CD8-positive, alpha-beta memory T cell (primary cell): Measurements from ENCODE around the gene DPPA5. TPM values are rescaled to one million over a fixed set of nuclear protein-coding genes. Genes with fewer than 3 reads are reported as not detected.
"Not testable (repeated sequence)": the region's sequence is repeated elsewhere in the genome, so short reads cannot be mapped to it uniquely, and the experiment has no call there.

Experiments used
- CTCF ChIA-PET: fragments of 350-600 bp; sonication (Branson Sonifier 250); formaldehyde crosslinking; loops from one replicate; lab custom pipeline; 2021; ENCODE audit warnings: antibody characterized with exemption; lab: Charles Lee
- POLR2A ChIA-PET: fragments of 350-600 bp; sonication (Branson Sonifier 250); formaldehyde crosslinking; loops from one replicate; lab custom pipeline; 2021; ENCODE audit warnings: antibody characterized with exemption; lab: Charles Lee
- DNase-seq, 5 donors: peaks; one replicate each; pipeline versions ENCODE4 v3.0.0 to v3.0.0-alpha.2; 2020 to 2022; ENCODE audit warnings: mixed read lengths in 1 of 5
- H3K27ac ChIP-seq: one replicate; pipeline ENCODE4 v1.7.0; 2013; ENCODE audit warnings: low read depth, mild to moderate bottlenecking, low read length, moderate library complexity
- H3K27me3 ChIP-seq: 2 replicates; pipeline ENCODE4 v1.7.0; 2013; ENCODE audit warnings: low read length, mild to moderate bottlenecking; ENCODE audit not compliant: insufficient read depth, poor library complexity, severe bottlenecking
- H3K36me3 ChIP-seq: 2 replicates; pipeline ENCODE4 v1.7.0; 2013; ENCODE audit warnings: mild to moderate bottlenecking, low read length, moderate library complexity; ENCODE audit not compliant: insufficient read depth
- H3K4me1 ChIP-seq: 2 replicates; pipeline ENCODE4 v1.7.0; 2013; ENCODE audit warnings: mild to moderate bottlenecking, low read length, moderate library complexity; ENCODE audit not compliant: insufficient read depth
- H3K4me3 ChIP-seq: 2 replicates; pipeline ENCODE4 v1.7.0; 2013; ENCODE audit warnings: mild to moderate bottlenecking, low read length
- H3K9me3 ChIP-seq: 2 replicates; pipeline ENCODE4 v1.7.0; 2013; ENCODE audit warnings: mild to moderate bottlenecking, low read length
- H3K27ac Mint-ChIP-seq, 8 donors: one replicate each; pipeline ENCODE4 v1.8.0; 2020 to 2021; ENCODE audit warnings: mixed read lengths in 8 of 8, mild to moderate bottlenecking in 6 of 8, inconsistent platforms in 3 of 8, moderate library complexity in 3 of 8
- H3K27me3 Mint-ChIP-seq, 2 donors: one replicate each; pipeline ENCODE4 v1.8.0; 2020 to 2021; ENCODE audit warnings: mixed read lengths in 2 of 2, mild to moderate bottlenecking in 1 of 2, moderate library complexity in 1 of 2
- H3K36me3 Mint-ChIP-seq, 3 donors: one replicate each; pipeline ENCODE4 v1.8.0; 2020 to 2021; ENCODE audit warnings: mixed read lengths in 3 of 3, inconsistent platforms in 1 of 3, mild to moderate bottlenecking in 1 of 3
- H3K4me1 Mint-ChIP-seq, 3 donors: one replicate each; pipeline ENCODE4 v1.8.0; 2020 to 2021; ENCODE audit warnings: mixed read lengths in 3 of 3, inconsistent platforms in 1 of 3, mild to moderate bottlenecking in 1 of 3
- H3K4me3 Mint-ChIP-seq, 7 donors: one replicate each; pipeline ENCODE4 v1.8.0; 2020 to 2021; ENCODE audit warnings: mixed read lengths in 7 of 7, mild to moderate bottlenecking in 6 of 7, moderate library complexity in 4 of 7, inconsistent platforms in 2 of 7
- H3K9me3 Mint-ChIP-seq, 5 donors: one replicate each; pipeline ENCODE4 v1.8.0; 2020 to 2022; ENCODE audit warnings: mixed read lengths in 5 of 5, mild to moderate bottlenecking in 3 of 5, moderate library complexity in 2 of 5, inconsistent platforms in 1 of 5
- polyA plus RNA-seq: library from polyadenylated mRNA; unstranded; fragments of 300-500 nt; fragmentation: Illumina TruSeq; gene quantifications from one replicate; pipeline ENCODE4 v1.2.3, GENCODE V29; 2021
- total RNA-seq, 2 experiments: library from RNA; stranded (reverse); gene quantifications; one replicate each; pipeline ENCODE4 v1.2.3, GENCODE V29; 2021

Gene DPPA5
- total and polyA plus RNA-seq, 3 experiments from 2014 or later: not detected

DNA sequence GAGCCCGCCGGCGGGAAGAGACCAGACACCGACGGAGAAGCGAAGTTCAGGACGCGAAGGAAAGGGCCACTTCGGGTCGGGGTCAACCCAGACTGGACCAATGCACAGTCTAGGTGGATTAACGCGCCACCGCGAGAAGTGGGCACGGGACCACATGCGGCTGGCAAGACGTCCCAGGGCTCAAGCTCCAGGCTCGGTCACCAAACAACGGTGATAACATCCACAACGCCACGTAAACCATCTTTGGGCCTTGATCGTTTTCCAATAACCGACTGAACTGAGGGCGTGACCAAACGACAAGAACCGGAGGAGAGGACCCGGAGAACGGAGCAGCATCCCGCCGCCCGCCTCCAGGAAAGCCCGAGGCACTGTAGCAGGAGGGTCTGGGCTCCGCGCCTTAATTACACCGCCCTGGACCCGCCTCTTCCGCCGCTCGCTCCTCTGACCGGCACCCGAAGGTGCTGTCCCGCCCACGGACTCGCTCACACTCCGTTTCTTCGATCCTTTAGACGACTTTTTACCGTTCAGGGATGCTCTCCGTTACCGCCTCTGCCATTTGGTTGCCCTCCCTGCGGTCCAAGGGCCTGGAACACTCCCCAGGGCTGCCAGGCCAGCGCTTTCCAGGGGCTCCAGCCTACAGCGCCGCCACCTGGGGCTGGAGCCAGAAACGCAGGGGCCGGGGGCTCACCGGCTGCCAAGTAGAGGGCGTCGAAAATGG is 44.1 kb downstream of the DPPA5 start:
- CTCF ChIA-PET: interaction anchor here (0.9 to 1.1 kb wide), 2 partner anchors 21 to 44 kb away, joined by 3 to 4 read pairs; no protein-coding TSS in a partner anchor
- peak; percentile 25 to 60 (median 35) for DNase-seq
- peaks cover 13 to 15% of the 10 kb centered on the region in 2 donors for H3K27me3 Mint-ChIP-seq
- peak overlapping the region; percentile 22 to 96 (median 83) for H3K27ac Mint-ChIP-seq
- H3K4me1 ChIP-seq: peaks cover 5% of the 10 kb centered on the region
- H3K9me3 ChIP-seq: no peaks in the 10 kb centered on the region
- H3K36me3 Mint-ChIP-seq: peaks cover 2 to 10% (median 4%) of the 10 kb centered on the region in 3 donors
- peak overlapping the region; percentile 93 to 100 (median 98) for H3K4me3 Mint-ChIP-seq
- H3K4me3 ChIP-seq: peak overlapping the region; percentile 87
- POLR2A ChIA-PET: no interaction called here
- H3K4me1 Mint-ChIP-seq: peaks cover 21 to 35% (median 28%) of the 10 kb centered on the region in 3 donors
- H3K9me3 Mint-ChIP-seq: peaks cover 0 to 2% (median 2%) of the 10 kb centered on the region in 5 donors
- no peaks in the 10 kb centered on the region for H3K36me3 ChIP-seq
- H3K27me3 ChIP-seq: peaks cover under 1% of the 10 kb centered on the region
- peak overlapping the region; percentile 66 for H3K27ac ChIP-seq

DNA sequence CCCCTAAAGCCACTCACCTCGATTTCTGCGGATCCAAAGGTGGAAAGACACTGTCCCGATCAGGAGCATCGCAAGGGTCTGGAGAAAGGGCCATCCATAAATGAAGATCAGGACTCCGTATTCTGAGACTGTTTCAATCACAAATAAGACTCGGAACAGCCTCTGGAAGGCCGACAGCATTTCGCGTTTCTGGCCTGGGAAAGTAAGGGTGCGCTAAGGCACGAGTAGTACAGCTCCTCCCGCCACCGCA is 44.6 kb downstream of the DPPA5 start:
- ChIA-PET CTCF (interaction anchor here (0.9 to 1.1 kb wide), 2 partner anchors 21 to 43 kb away, joined by 3 to 4 read pairs; no protein-coding TSS in a partner anchor), POLR2A (no interaction called here)
- H3K4me3 ChIP-seq: peak overlapping the region; percentile 87
- no peaks in the 10 kb centered on the region for H3K27me3 ChIP-seq
- H3K27me3 Mint-ChIP-seq: peaks cover 12 to 15% of the 10 kb centered on the region in 2 donors
- H3K27ac Mint-ChIP-seq: peak overlapping the region in 7 of 8 donors; percentile 22 to 96 (median 88)
- H3K4me1 ChIP-seq: peaks cover 5% of the 10 kb centered on the region
- peaks cover 21 to 35% (median 28%) of the 10 kb centered on the region in 3 donors for H3K4me1 Mint-ChIP-seq
- H3K36me3 Mint-ChIP-seq: peaks cover 2 to 10% (median 4%) of the 10 kb centered on the region in 3 donors
- H3K9me3 Mint-ChIP-seq: peaks cover 0 to 2% (median 2%) of the 10 kb centered on the region in 5 donors
- DNase-seq: peak in 1 of 5 donors; percentile 11
- H3K27ac ChIP-seq: peak overlapping the region; percentile 66
- peak overlapping the region; percentile 93 to 100 (median 98) for H3K4me3 Mint-ChIP-seq
- H3K36me3 ChIP-seq: no peaks in the 10 kb centered on the region
- no peaks in the 10 kb centered on the region for H3K9me3 ChIP-seq

DNA sequence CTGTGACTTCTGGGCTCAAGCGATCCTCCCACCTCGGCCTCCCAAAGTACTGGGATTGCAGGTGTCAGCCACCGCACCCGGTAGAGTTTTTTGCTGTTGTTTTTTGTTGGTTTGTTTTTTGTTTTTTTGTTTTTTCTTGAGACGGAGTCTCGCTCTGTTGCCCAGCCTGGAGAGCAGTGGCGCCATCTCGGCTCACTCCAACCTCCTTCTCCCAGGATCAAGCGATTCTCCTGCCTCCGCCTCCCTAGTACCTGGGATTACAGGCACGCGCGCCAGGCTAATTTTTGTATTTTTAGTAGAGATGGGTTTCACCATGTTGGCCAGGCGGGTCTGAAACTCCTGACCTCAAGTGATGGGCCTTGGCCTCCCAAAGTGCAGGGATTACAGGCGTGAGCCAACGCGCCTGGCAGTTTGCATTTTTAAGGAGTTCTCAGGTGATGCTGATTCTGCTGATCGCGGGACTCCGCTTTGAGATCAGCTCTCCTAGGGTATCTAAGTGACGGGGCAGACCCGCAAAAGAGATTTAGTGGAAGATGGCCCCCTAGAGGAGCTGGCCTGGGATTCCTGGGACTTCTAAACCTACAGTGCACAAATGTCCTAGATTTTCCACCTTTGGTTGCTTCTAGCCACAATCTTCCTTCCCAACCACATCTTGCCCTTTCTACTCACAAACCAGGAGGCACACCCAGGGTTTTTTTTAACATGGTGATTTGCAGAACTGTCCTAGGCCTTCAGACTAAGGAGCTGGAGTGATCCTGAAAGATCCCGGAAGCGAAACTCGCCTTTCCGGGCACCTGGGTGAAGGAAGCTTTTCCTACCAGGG is 45.2 kb downstream of the DPPA5 start:
- Mint-ChIP-seq H3K4me1 (peaks cover 21 to 35% (median 28%) of the 10 kb centered on the region in 3 donors), H3K27ac (peak overlapping the region in 5 of 8 donors; percentile 68 to 93 (median 88)), H3K36me3 (peaks cover 2 to 10% (median 4%) of the 10 kb centered on the region in 3 donors), H3K9me3 (peaks cover 0 to 2% (median 0%) of the 10 kb centered on the region in 5 donors), H3K4me3 (peak overlapping the region; percentile 93 to 100 (median 98)), H3K27me3 (peaks cover 8 to 11% of the 10 kb centered on the region in 2 donors)
- ChIA-PET CTCF (interaction anchor here (0.9 to 1.1 kb wide), 2 partner anchors 22 to 43 kb away, joined by 3 to 4 read pairs; no protein-coding TSS in a partner anchor), POLR2A (no interaction called here)
- Histone ChIP-seq H3K36me3 (no peaks in the 10 kb centered on the region), H3K4me1 (peaks cover 5% of the 10 kb centered on the region), H3K9me3 (no peaks in the 10 kb centered on the region), H3K27ac (peak overlapping the region; percentile 66), H3K4me3 (peak overlapping the region; percentile 87), H3K27me3 (no peaks in the 10 kb centered on the region)
- DNase-seq: no peak

DNA sequence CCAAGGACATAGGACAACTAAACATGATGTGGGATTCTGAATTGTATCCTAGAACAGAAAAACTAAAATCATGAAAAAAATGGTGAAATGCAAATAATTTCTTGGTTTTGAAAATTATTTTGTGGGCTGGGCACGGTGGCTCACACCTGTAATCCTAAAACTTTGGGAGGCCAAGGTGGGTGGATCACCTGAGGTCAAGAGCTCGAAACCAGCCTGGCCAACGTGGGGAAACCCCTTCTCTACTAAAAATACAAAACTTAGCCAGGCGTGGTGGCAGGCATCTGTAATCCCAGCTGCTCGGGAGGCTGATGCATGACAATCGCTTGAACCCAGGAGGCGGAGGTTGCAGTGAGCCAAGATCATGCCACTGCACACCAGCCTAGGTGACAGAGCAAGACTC is 50.3 kb downstream of the DPPA5 start:
- H3K4me3 ChIP-seq, H3K9me3 Mint-ChIP-seq, DNase-seq, H3K36me3 ChIP-seq, H3K9me3 ChIP-seq, H3K27me3 Mint-ChIP-seq, H3K4me1 ChIP-seq, H3K27ac ChIP-seq, H3K4me3 Mint-ChIP-seq, H3K36me3 Mint-ChIP-seq, H3K27ac Mint-ChIP-seq, H3K27me3 ChIP-seq, POLR2A ChIA-PET: not testable (repeated sequence)
- CTCF ChIA-PET: interaction anchor here (2.0 kb wide), 1 partner anchor 24 kb away, joined by 4 read pairs; no protein-coding TSS in a partner anchor
- H3K4me1 Mint-ChIP-seq: peaks cover 7 to 13% (median 12%) of the 10 kb centered on the region in 3 donors

Other genes starting within 250 kb of the DPPA5 start
- under 1 TPM in 1 of 2 experiments, not detected in 1; 0.37 TPM for gene KHDC1L, start 128.8 kb downstream of the DPPA5 start, total RNA-seq
- not detected for gene KHDC1L, start 128.8 kb downstream of the DPPA5 start, polyA plus RNA-seq
- gene KHDC1, start 91.1 kb downstream of the DPPA5 start, total RNA-seq: 1 to 10 TPM; 6.3 to 7.1 TPM
- gene KHDC1, start 91.1 kb downstream of the DPPA5 start, polyA plus RNA-seq: 2.4 TPM
- gene KHDC3L, start 8.4 kb upstream of the DPPA5 start, total RNA-seq: not detected
- gene KHDC3L, start 8.4 kb upstream of the DPPA5 start, polyA plus RNA-seq: not detected
- gene OOEP, start 15.6 kb upstream of the DPPA5 start, total RNA-seq: under 1 TPM in 1 of 2 experiments, not detected in 1; 0.47 TPM
- gene OOEP, start 15.6 kb upstream of the DPPA5 start, polyA plus RNA-seq: not detected
- under 1 TPM; 0.71 to 0.98 TPM for gene DDX43, start 40.6 kb upstream of the DPPA5 start, total RNA-seq
- 1.6 TPM for gene DDX43, start 40.6 kb upstream of the DPPA5 start, polyA plus RNA-seq
- gene CGAS, start 98.0 kb upstream of the DPPA5 start, total RNA-seq: 10 to 100 TPM; 48.3 to 49.3 TPM
- 13.2 TPM for gene CGAS, start 98.0 kb upstream of the DPPA5 start, polyA plus RNA-seq
- 10 to 100 TPM; 44.2 to 48.1 TPM for gene MTO1, start 107.5 kb upstream of the DPPA5 start, total RNA-seq
- 34.4 TPM for gene MTO1, start 107.5 kb upstream of the DPPA5 start, polyA plus RNA-seq
- 1,000 to 10,000 TPM; 8,526 to 8,727 TPM for gene EEF1A1, start 166.8 kb upstream of the DPPA5 start, total RNA-seq
- gene EEF1A1, start 166.8 kb upstream of the DPPA5 start, polyA plus RNA-seq: 10,611 TPM